Temporal lobe (tissue), 1 donor: ENCODE data around the gene HYCC1. TPM values are rescaled to one million over a fixed set of nuclear protein-coding genes. Genes with fewer than 3 reads are reported as not detected.

Experiments
- total RNA-seq: library from RNA; depleted of rRNA; stranded (reverse); fragments of >200 nt; gene quantifications from one replicate; pipeline ENCODE4 v1.2.3, GENCODE V29; 2014

Gene HYCC1
- total RNA-seq, 1 donor from 2014 or later, result 85.3 TPM

Other genes starting within 250 kb of the HYCC1 start
- 123 TPM for gene TOMM7, start 191.3 kb downstream of the HYCC1 start, total RNA-seq
- gene KLHL7, start 91.7 kb upstream of the HYCC1 start, total RNA-seq, result 84.1 TPM
- 55.6 TPM for gene NUP42, start 167.9 kb upstream of the HYCC1 start, total RNA-seq
- gene GPNMB, start 232.6 kb upstream of the HYCC1 start, total RNA-seq, result 4.7 TPM